HG02884 (cell line): Measurements from ENCODE around the gene JAM3.

Experiments used
- ATAC-seq: cut with Tn5 transposase; IDR thresholded peaks from one replicate; pipeline ENCODE4 v1.9.1; 2021; ENCODE audit warnings: mild to moderate bottlenecking, moderate library complexity; ENCODE audit not compliant: unreplicated experiment

Gene JAM3

DNA sequence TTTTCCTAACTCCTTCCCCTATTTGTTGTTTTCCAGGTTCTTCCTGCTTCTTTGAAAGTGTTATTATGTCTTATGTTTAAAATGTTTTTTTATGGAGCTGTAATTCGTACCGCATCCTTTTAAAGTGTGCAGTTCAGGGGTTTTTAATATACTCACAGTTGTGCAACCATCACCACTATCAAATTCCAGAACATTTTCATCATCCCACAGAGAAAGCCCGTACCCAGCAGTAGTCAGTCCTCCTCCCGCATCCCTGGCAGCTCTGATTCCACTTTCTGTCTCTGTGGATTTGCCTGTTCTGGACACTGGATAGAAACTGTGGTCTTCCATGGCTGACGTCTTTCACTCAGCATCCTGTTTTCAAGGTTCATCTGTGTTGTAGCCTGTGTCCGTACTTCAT lies 73.7 kb downstream of the JAM3 start:
- no peak for ATAC-seq

DNA sequence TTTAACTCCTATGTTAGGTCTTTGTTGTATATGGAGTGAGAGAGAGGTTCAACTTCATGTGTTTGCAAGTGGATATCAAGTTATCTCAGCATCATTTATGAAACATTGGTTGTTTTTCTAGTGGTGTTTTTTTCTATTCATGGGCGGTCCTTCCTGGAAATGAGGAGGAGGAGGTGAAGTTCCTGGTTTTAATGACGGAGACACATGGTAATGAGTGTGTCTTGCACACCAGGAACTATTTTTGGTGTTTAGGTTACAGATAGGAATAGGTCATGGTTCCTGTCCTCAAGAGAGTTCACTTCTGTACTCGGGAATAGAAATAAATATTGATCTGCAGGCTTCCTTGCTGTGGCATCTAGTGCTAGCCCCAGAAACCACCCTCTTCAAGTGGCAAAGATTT lies 74.9 kb downstream of the JAM3 start:
- ATAC-seq, result no peak

- no peak for ATAC-seq
These were observed 75.9 kb downstream of the JAM3 start for GRCh38 chr11:134144744-134145143.

GRCh38 chr11:134145715-134146114 lies 76.8 kb downstream of the JAM3 start:
- no peak for ATAC-seq

DNA sequence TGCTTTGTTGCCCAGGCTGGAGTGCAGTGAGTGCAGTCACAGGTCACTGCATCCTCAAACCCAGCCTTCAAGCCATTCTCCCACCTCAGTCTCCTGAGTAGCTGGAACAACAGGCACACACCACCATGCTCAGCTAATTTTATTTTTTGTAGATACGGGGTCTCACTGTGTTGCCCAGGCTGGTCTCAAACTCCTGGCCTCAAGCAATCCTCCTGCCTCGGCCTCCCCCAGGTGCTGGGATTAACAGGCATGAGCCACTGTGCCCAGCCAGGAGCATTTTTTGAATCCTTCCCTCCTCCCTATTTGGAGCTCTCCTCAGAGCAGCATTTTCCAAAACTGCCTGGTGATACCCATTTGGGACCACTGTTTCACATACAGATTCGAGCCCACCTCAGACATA lies 77.7 kb downstream of the JAM3 start:
- no peak for ATAC-seq

- no peak for ATAC-seq
These were observed 80.5 kb downstream of the JAM3 start for GRCh38 chr11:134149371-134149770.

DNA sequence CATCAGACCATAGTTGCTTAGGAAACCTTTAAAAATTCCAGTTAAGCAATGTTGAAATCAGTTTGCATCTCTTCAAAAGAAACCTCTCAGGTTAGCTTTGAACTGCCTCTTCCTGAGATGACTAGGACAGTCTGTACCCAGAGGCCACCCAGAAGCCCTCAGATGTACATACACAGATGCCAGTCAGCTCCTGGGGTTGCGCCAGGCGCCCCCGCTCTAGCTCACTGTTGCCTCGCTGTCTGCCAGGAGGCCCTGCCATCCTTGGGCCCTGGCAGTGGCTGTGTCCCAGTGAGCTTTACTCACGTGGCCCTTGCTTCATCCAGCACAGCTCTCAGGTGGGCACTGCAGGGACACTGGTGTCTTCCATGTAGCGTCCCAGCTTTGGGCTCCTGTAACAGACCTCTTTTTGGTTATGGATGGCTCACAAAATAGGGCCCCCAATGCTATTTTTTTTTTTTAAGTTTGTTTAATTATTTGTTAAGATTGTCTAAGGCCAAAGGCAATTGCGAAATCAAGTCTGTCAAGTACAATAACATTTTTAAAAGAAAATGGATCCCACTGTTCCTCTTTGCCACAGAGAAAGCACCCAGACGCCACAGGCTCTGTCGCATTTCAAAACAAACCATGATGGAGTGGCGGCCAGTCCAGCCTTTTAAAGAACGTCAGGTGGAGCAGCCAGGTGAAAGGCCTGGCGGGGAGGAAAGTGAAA lies 81.5 kb downstream of the JAM3 start:
- ATAC-seq, result no peak

GRCh38 chr11:134151083-134151747 lies 82.3 kb downstream of the JAM3 start:
- no peak for ATAC-seq

DNA sequence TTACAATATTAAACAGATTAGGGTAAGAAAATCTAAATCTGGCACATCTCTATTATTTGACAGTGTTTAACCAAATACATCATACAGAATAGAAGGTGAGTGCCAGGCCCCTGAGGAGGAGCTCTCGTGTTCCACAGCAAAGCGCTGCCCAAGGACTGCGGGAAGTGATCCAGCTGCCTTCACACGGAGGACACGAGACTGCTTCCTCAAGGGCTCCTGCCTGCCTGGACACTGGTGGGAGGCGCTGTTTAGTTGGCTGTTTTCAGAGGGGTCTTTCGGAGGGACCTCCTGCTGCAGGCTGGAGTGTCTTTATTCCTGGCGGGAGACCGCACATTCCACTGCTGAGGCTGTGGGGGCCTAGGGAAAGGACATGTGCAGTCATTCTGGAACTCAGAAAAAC lies 83.8 kb downstream of the JAM3 start:
- no peak for ATAC-seq

GRCh38 chr11:134153147-134153905 lies 84.5 kb downstream of the JAM3 start:
- no peak for ATAC-seq

- no peak for ATAC-seq
These were observed 85.6 kb downstream of the JAM3 start for GRCh38 chr11:134154441-134154840.

DNA sequence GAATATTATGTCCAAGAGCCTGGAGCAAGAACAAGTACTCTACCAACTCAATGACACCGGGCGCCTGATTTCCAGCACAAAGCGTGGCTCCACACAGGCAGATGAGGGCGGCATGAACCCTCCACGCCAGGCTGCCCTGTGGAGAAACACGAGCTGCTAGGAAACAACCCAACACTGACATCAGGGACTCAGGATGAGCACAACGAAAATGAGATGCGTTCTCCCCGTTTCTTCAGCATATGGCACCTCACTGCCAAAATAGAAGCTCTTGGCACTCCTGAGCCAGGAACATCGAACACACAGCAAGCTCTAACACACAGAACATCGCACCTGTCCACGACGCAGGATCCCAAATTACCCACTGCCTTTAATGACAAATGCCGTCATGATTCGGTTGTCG lies 86.6 kb downstream of the JAM3 start:
- ATAC-seq, result no peak

- no peak for ATAC-seq
These were observed 87.3 kb downstream of the JAM3 start for GRCh38 chr11:134155946-134156865.

- ATAC-seq, result no peak
These were observed 88.6 kb downstream of the JAM3 start for GRCh38 chr11:134157451-134157850.

- ATAC-seq, result no peak
These were observed 89.2 kb downstream of the JAM3 start for GRCh38 chr11:134158023-134158422.

- ATAC-seq, result no peak
These were observed 90.8 kb downstream of the JAM3 start for GRCh38 chr11:134159652-134160051.

DNA sequence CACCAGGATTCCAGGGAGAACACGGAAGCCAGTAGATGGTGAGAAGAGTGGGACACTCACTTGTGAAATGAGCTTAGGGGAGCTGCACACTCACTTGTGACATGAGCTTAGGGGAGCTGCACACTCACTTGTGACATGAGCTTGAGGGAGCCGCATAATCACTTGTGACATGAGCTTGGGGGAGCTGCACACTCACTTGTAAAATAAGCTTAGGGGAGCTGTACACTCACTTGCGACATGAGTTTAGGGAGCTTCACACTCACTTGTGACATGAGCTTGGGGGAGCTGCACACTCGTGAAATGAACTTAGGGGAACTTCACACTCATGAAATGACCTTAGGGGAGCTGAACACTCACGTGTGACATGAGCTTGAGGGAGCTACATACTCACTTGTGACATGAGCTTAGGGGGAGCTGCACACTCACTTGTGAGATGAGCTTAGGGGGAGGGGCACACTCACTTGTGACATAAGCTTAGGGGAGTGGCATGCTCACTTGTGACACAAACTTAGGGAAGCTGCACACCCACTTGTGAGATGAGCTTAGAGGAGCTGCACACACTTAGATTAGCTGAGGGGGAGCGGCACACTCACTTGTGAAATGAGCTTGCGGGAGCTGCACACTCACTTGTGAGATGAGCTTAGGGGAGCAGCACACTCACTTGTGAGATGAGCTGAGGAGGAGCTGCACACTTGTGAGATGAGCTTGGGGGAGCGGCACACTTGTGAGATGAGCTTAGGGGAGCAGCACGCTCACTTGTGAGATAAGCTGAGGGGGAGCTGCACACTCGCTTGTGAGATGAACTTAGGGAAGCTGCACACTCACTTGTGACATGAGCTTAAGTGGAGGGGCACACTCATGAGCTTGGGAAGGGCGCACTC lies 95.9 kb downstream of the JAM3 start:
- ATAC-seq, result no peak

DNA sequence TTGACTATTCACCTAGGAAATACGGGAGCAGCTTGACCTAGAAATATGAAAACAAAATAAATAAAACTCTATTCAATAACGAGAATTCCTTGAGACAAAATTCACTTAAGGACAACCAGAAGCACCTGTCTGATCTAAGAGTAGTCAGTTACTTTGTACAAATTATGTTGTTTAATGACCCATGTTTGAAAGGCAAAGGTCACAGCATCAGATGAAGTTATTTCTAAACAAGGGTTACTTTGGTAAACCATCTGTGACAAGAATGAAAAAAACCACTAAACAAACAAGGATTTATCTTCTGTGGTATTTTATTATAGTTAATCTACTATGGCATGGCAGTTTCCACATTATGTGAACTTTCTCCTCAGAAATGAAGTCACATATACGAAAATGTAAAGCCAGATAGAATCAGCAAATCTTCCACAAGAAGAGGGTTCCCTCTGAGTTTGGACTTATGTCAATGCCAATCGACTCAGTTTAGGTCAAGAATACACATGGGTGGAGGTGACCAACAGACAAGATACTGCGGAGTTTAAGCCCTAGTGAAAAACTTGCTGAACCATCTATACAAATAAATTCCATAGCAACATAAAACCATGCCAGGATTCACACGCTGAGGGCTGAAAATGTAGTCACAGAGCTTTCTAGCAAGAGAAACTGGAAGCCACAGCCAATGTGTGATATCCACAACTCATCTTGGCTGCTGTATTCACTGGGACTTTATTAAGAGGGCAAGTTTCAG lies 101.5 kb downstream of the JAM3 start:
- ATAC-seq, result no peak

- ATAC-seq, result no peak
These were observed 102.0 kb downstream of the JAM3 start for GRCh38 chr11:134170919-134171281.
